Measurements from ENCODE around the gene GNB5. TPM values are rescaled to one million over a fixed set of nuclear protein-coding genes. Genes with fewer than 3 reads are reported as not detected.

Gene GNB5
- total RNA-seq, 2 donors from 2014 or later = 6.0 to 7.9 TPM

GRCh38 chr15:52224211-52224610, 33.0 kb upstream of the GNB5 start:
- Histone ChIP-seq H3K4me3 (no peak overlapping the region), H3K9me3 (no peaks in the 10 kb centered on the region), H3K4me1 (no peaks in the 10 kb centered on the region), H3K27ac (no peak overlapping the region), H3K9ac (ENCODE audit: low read depth in 2 of 2, low read length in 2 of 2) (no peak overlapping the region), H3K36me3 (no peaks in the 10 kb centered on the region), H3K27me3 (no peaks in the 10 kb centered on the region)
- TF ChIP-seq, protein P1, sequence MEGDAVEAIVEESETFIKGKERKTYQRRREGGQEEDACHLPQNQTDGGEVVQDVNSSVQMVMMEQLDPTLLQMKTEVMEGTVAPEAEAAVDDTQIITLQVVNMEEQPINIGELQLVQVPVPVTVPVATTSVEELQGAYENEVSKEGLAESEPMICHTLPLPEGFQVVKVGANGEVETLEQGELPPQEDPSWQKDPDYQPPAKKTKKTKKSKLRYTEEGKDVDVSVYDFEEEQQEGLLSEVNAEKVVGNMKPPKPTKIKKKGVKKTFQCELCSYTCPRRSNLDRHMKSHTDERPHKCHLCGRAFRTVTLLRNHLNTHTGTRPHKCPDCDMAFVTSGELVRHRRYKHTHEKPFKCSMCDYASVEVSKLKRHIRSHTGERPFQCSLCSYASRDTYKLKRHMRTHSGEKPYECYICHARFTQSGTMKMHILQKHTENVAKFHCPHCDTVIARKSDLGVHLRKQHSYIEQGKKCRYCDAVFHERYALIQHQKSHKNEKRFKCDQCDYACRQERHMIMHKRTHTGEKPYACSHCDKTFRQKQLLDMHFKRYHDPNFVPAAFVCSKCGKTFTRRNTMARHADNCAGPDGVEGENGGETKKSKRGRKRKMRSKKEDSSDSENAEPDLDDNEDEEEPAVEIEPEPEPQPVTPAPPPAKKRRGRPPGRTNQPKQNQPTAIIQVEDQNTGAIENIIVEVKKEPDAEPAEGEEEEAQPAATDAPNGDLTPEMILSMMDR (IDR thresholded peaks at IDR 0.05) = no peak
- intact Hi-C loops (cut with DNase I) = no loop called here
- no peak for DNase-seq

- TF ChIP-seq, protein P1 (IDR thresholded peaks at IDR 0.05) = no peak
- no peak for DNase-seq
- Histone ChIP-seq H3K36me3 (no peaks in the 10 kb centered on the region), H3K9me3 (no peaks in the 10 kb centered on the region), H3K27me3 (no peaks in the 10 kb centered on the region), H3K9ac (ENCODE audit: low read depth in 2 of 2, low read length in 2 of 2) (no peak overlapping the region), H3K27ac (no peak overlapping the region), H3K4me3 (no peak overlapping the region), H3K4me1 (no peaks in the 10 kb centered on the region)
- intact Hi-C loops (cut with DNase I) = no loop called here
Observed at GRCh38 chr15:52221730-52222129, 30.5 kb upstream of the GNB5 start.

DNA sequence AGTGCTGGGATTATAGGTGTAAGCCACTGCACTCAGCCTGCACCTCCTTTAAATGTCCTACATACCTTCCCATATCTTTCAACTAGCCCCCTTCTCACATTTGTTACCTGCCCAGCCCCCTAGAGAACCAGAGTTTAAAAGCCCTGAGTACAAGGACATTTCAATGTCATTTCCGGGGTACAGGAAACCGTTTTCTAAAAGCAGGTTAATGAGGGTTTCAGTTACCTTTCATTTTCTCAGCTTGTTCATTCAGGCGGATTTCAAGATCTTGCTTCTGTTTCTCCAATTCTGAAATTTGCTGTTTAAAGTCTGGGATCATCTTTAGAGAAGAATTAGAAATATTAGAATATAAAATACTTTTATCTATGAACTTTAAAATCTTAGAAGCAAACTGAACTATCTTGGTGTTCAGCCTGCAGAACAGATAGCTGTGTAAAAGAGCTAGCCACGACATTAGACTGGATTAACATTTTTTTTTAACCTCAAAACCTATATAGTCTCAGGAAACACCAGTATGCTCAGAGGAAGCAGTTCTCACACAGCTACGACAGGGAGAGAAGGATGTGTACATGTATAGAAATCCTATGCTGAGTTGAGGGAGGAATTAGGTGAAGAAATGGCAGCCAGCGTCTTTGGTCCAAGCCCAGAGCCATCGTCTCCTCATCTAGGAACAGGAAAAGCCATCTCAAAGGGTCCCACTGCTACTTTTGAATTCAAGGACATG, 29.9 kb upstream of the GNB5 start:
- Histone ChIP-seq H3K27me3 (no peaks in the 10 kb centered on the region), H3K27ac (no peak overlapping the region), H3K9me3 (no peaks in the 10 kb centered on the region), H3K9ac (ENCODE audit: low read depth in 2 of 2, low read length in 2 of 2) (no peak overlapping the region), H3K4me1 (no peaks in the 10 kb centered on the region), H3K4me3 (no peak overlapping the region), H3K36me3 (no peaks in the 10 kb centered on the region)
- intact Hi-C loops (cut with DNase I) = no loop called here
- TF ChIP-seq, protein P1 (IDR thresholded peaks at IDR 0.05) = no peak
- no peak for DNase-seq

- H3K4me3 ChIP-seq = no peak overlapping the region
- no peaks in the 10 kb centered on the region for H3K36me3 ChIP-seq
- no peak overlapping the region for H3K27ac ChIP-seq
- no peak for DNase-seq
- no peaks in the 10 kb centered on the region for H3K4me1 ChIP-seq
- no peak overlapping the region for H3K9ac ChIP-seq (ENCODE audit: low read depth in 2 of 2, low read length in 2 of 2)
- no peaks in the 10 kb centered on the region for H3K27me3 ChIP-seq
- intact Hi-C loops (cut with DNase I) = no loop called here
- TF ChIP-seq, protein P1 (IDR thresholded peaks at IDR 0.05) = no peak
- H3K9me3 ChIP-seq = no peaks in the 10 kb centered on the region
Observed at GRCh38 chr15:52220251-52220650, 29.1 kb upstream of the GNB5 start.

GRCh38 chr15:52218816-52219215, 27.6 kb upstream of the GNB5 start:
- TF ChIP-seq, protein P1 (IDR thresholded peaks at IDR 0.05) = no peak
- Histone ChIP-seq H3K27ac (no peak overlapping the region), H3K9ac (ENCODE audit: low read depth in 2 of 2, low read length in 2 of 2) (no peak overlapping the region), H3K36me3 (no peaks in the 10 kb centered on the region), H3K27me3 (no peaks in the 10 kb centered on the region), H3K9me3 (no peaks in the 10 kb centered on the region), H3K4me3 (no peak overlapping the region), H3K4me1 (no peaks in the 10 kb centered on the region)
- intact Hi-C loops (cut with DNase I) = no loop called here
- no peak for DNase-seq

Data from colonic mucosa (tissue), 4 donors.